ENCODE measurements around the gene GNG4.
"Not testable (repeated sequence)": the region's sequence is repeated elsewhere in the genome, so short reads cannot be mapped to it uniquely, and the experiment has no call there.

Gene GNG4

GRCh38 chr1:235545292-235545930 lies 104.2 kb downstream of the GNG4 start:
- H3K9me3 ChIP-seq = no peaks in the 10 kb centered on the region
- in situ Hi-C loops (cut with MboI; ENCODE audit: low sequenced_read_pairs) = no loop called here
- H3K36me3 ChIP-seq (replicated peaks) = no peaks in the 10 kb centered on the region
- H3K27me3 ChIP-seq (ENCODE audit: low read depth) = no peaks in the 10 kb centered on the region
- no peaks in the 10 kb centered on the region; the same call in 1 of the 2 replicates for H3K4me1 ChIP-seq
- H3K4me3 ChIP-seq = no peak overlapping the region
- no peak for DNase-seq (ENCODE audit: low spot score in 2 of 2)

- H3K9me3 ChIP-seq; H3K4me3 ChIP-seq; in situ Hi-C loops (cut with MboI; ENCODE audit: low sequenced_read_pairs); H3K27me3 ChIP-seq (ENCODE audit: low read depth); H3K36me3 ChIP-seq (replicated peaks); DNase-seq (ENCODE audit: low spot score in 2 of 2); H3K4me1 ChIP-seq: not testable (repeated sequence)
These were observed 106.7 kb downstream of the GNG4 start for GRCh38 chr1:235542845-235543244.

GRCh38 chr1:235533476-235534168 lies 116.0 kb downstream of the GNG4 start:
- in situ Hi-C loops (cut with MboI; ENCODE audit: low sequenced_read_pairs) = no loop called here
- Histone ChIP-seq H3K4me1 (no peaks in the 10 kb centered on the region), H3K4me3 (no peak overlapping the region), H3K9me3 (no peaks in the 10 kb centered on the region), H3K27me3 (ENCODE audit: low read depth) (no peaks in the 10 kb centered on the region), H3K36me3 (replicated peaks) (no peaks in the 10 kb centered on the region)
- DNase-seq (ENCODE audit: low spot score in 2 of 2) = no peak

GRCh38 chr1:235532360-235532759 lies 117.2 kb downstream of the GNG4 start:
- Histone ChIP-seq H3K36me3 (replicated peaks) (no peaks in the 10 kb centered on the region), H3K4me1 (no peaks in the 10 kb centered on the region), H3K9me3 (no peaks in the 10 kb centered on the region), H3K4me3 (no peak overlapping the region), H3K27me3 (ENCODE audit: low read depth) (no peaks in the 10 kb centered on the region)
- in situ Hi-C loops (cut with MboI; ENCODE audit: low sequenced_read_pairs) = no loop called here
- no peak for DNase-seq (ENCODE audit: low spot score in 2 of 2)

- in situ Hi-C loops (cut with MboI; ENCODE audit: low sequenced_read_pairs) = no loop called here
These were observed 122.3 kb downstream of the GNG4 start for GRCh38 chr1:235527196-235527814.

GRCh38 chr1:235525314-235525713 lies 124.3 kb downstream of the GNG4 start:
- Histone ChIP-seq H3K4me3 (no peak overlapping the region), H3K9me3 (no peaks in the 10 kb centered on the region), H3K36me3 (replicated peaks) (no peaks in the 10 kb centered on the region), H3K4me1 (no peaks in the 10 kb centered on the region), H3K27me3 (ENCODE audit: low read depth) (no peaks in the 10 kb centered on the region)
- no peak for DNase-seq (ENCODE audit: low spot score in 2 of 2)
- in situ Hi-C loops (cut with MboI; ENCODE audit: low sequenced_read_pairs) = no loop called here

More at GRCh38 chr1:235527196-235527814, 122.3 kb downstream of the GNG4 start:
- Histone ChIP-seq H3K27me3 (ENCODE audit: low read depth) (no peaks in the 10 kb centered on the region), H3K9me3 (no peaks in the 10 kb centered on the region), H3K4me3 (no peak overlapping the region), H3K4me1 (no peaks in the 10 kb centered on the region), H3K36me3 (replicated peaks) (no peaks in the 10 kb centered on the region)
- DNase-seq (ENCODE audit: low spot score in 2 of 2) = no peak

GRCh38 chr1:235516862-235517446 lies 132.6 kb downstream of the GNG4 start:
- H3K27me3 ChIP-seq (ENCODE audit: low read depth) = no peaks in the 10 kb centered on the region
- in situ Hi-C loops (cut with MboI; ENCODE audit: low sequenced_read_pairs) = loop anchor here (10.0 kb wide), 1 partner anchor 218 kb away; no protein-coding TSS in a partner anchor
- no peaks in the 10 kb centered on the region for H3K4me1 ChIP-seq
- H3K9me3 ChIP-seq = no peaks in the 10 kb centered on the region
- no peaks in the 10 kb centered on the region for H3K36me3 ChIP-seq (replicated peaks)
- DNase-seq (ENCODE audit: low spot score in 2 of 2) = no peak
- H3K4me3 ChIP-seq = no peak overlapping the region

- no peaks in the 10 kb centered on the region for H3K36me3 ChIP-seq (replicated peaks)
- in situ Hi-C loops (cut with MboI; ENCODE audit: low sequenced_read_pairs) = loop anchor here (10.0 kb wide), 1 partner anchor 219 kb away; no protein-coding TSS in a partner anchor
- no peaks in the 10 kb centered on the region for H3K27me3 ChIP-seq (ENCODE audit: low read depth)
- H3K9me3 ChIP-seq = no peaks in the 10 kb centered on the region
- no peak for DNase-seq (ENCODE audit: low spot score in 2 of 2)
- H3K4me3 ChIP-seq = no peak overlapping the region
- H3K4me1 ChIP-seq = no peaks in the 10 kb centered on the region
These were observed 133.6 kb downstream of the GNG4 start for GRCh38 chr1:235515844-235516512.

GRCh38 chr1:235513495-235514366 lies 135.9 kb downstream of the GNG4 start:
- H3K27me3 ChIP-seq (ENCODE audit: low read depth) = no peaks in the 10 kb centered on the region
- no peak overlapping the region for H3K4me3 ChIP-seq
- H3K9me3 ChIP-seq = no peaks in the 10 kb centered on the region
- H3K36me3 ChIP-seq (replicated peaks) = no peaks in the 10 kb centered on the region
- peak; percentile 69 to 73 for DNase-seq (ENCODE audit: low spot score in 2 of 2)
- in situ Hi-C loops (cut with MboI; ENCODE audit: low sequenced_read_pairs) = loop anchor here (10.0 kb wide), 1 partner anchor 221 kb away; no protein-coding TSS in a partner anchor
- H3K4me1 ChIP-seq = no peaks in the 10 kb centered on the region

- in situ Hi-C loops (cut with MboI; ENCODE audit: low sequenced_read_pairs) = loop anchor here (10.0 kb wide), 1 partner anchor 223 kb away; no protein-coding TSS in a partner anchor
These were observed 137.9 kb downstream of the GNG4 start for GRCh38 chr1:235511470-235512240.

GRCh38 chr1:235510823-235511222 lies 138.8 kb downstream of the GNG4 start:
- in situ Hi-C loops (cut with MboI; ENCODE audit: low sequenced_read_pairs) = loop anchor here (10.0 kb wide), 1 partner anchor 224 kb away; no protein-coding TSS in a partner anchor
- Histone ChIP-seq H3K4me3 (no peak overlapping the region), H3K4me1 (peaks cover 7% of the 10 kb centered on the region), H3K9me3 (no peaks in the 10 kb centered on the region), H3K27me3 (ENCODE audit: low read depth) (no peaks in the 10 kb centered on the region), H3K36me3 (replicated peaks) (no peaks in the 10 kb centered on the region)
- DNase-seq (ENCODE audit: low spot score in 2 of 2) = no peak

More at GRCh38 chr1:235511470-235512240, 137.9 kb downstream of the GNG4 start:
- Histone ChIP-seq H3K4me3 (no peak overlapping the region), H3K27me3 (ENCODE audit: low read depth) (no peaks in the 10 kb centered on the region), H3K4me1 (no peaks in the 10 kb centered on the region; the same call in 1 of the 2 replicates), H3K36me3 (replicated peaks) (no peaks in the 10 kb centered on the region), H3K9me3 (no peaks in the 10 kb centered on the region)
- peak in 1 of 2 experiments; percentile 37 for DNase-seq (ENCODE audit: low spot score in 2 of 2)

- DNase-seq (ENCODE audit: low spot score in 2 of 2) = no peak
- Histone ChIP-seq H3K4me1 (peaks cover 7% of the 10 kb centered on the region), H3K4me3 (no peak overlapping the region), H3K36me3 (replicated peaks) (no peaks in the 10 kb centered on the region), H3K9me3 (no peaks in the 10 kb centered on the region), H3K27me3 (ENCODE audit: low read depth) (no peaks in the 10 kb centered on the region)
- in situ Hi-C loops (cut with MboI; ENCODE audit: low sequenced_read_pairs) = no loop called here
These were observed 142.0 kb downstream of the GNG4 start for GRCh38 chr1:235507623-235508022.
